ENCODE measurements around the gene WNT1. TPM values are rescaled to one million over a fixed set of nuclear protein-coding genes. Genes with fewer than 3 reads are reported as not detected.

Gene WNT1
- total RNA-seq, 2 donors from 2014 or later = not detected

DNA sequence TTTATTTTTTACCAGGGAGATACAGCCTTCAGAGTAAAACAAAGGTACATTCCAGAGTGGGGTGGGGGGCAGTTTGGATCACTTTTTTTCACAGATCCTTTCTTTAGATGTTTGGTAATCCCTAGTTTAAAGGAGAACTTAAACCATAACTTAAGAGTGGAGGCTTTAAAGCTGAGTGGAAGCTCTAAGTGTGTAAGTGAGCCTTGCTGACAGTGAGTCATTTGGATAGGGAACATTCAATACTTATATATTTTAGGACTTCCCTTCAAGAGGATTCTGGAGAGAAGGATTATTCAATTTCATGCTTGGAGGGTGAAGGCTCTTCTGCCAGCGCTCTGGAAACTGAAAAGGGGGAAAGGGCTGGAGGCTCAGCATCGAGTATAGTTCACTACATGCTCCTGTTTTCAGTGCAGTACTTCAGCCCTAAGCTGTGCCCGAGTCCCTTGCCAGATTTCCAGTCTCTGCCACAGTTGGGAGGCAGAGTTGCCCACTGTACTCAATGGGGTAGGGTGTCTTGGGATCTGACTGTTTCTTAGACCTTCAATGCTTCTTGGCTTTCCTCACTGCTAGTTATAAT is 32.1 kb downstream of the WNT1 start:
- WGBS, 2 donors = 77 to 83% methylated on average over 3 of the region's 3 CpGs

DNA sequence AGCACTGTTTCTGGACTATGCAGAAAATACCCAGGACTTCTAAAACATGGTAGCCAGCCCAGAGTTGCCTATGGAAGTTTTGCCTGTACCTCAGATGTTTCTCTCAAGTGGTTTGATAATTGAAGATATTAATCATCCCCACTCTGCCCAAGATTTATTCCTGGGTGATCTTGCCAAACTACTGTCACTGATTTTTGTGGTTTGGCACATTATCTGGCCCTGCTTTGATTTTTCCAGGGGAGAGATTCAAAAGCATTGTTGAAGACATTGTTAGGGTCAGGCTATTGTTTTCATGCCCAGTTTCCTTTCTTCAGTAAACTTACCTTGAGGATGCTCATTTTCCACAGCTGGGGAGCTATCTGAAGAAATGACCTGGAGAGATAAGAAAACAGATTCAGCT is 34.6 kb downstream of the WNT1 start:
- no peak for ATAC-seq
- intact Hi-C loops (cut with DNase I) = no loop called here
- H3K4me3 ChIP-seq = no peak overlapping the region
- no peak for TF ChIP-seq POLR2A (IDR thresholded peaks at IDR 0.05)
- TF ChIP-seq, protein P1, sequence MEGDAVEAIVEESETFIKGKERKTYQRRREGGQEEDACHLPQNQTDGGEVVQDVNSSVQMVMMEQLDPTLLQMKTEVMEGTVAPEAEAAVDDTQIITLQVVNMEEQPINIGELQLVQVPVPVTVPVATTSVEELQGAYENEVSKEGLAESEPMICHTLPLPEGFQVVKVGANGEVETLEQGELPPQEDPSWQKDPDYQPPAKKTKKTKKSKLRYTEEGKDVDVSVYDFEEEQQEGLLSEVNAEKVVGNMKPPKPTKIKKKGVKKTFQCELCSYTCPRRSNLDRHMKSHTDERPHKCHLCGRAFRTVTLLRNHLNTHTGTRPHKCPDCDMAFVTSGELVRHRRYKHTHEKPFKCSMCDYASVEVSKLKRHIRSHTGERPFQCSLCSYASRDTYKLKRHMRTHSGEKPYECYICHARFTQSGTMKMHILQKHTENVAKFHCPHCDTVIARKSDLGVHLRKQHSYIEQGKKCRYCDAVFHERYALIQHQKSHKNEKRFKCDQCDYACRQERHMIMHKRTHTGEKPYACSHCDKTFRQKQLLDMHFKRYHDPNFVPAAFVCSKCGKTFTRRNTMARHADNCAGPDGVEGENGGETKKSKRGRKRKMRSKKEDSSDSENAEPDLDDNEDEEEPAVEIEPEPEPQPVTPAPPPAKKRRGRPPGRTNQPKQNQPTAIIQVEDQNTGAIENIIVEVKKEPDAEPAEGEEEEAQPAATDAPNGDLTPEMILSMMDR (IDR thresholded peaks at IDR 0.05) = no peak
- no peak overlapping the region for H3K27ac ChIP-seq
- H3K27me3 ChIP-seq = no peaks in the 10 kb centered on the region
- peaks cover 14% of the 10 kb centered on the region for H3K4me1 ChIP-seq
- no peaks in the 10 kb centered on the region for H3K9me3 ChIP-seq
- peaks cover 0 to 4% of the 10 kb centered on the region in 2 donors for H3K36me3 ChIP-seq (replicated peaks in 1 of 2; ENCODE audit: insufficient read depth in 1 of 2, low read depth in 2 of 2)
- no peak for DNase-seq

More for the DNA sequence above, 32.1 kb downstream of the WNT1 start:
- no peak overlapping the region for H3K4me3 ChIP-seq
- H3K9me3 ChIP-seq = no peaks in the 10 kb centered on the region
- no peaks in the 10 kb centered on the region for H3K27me3 ChIP-seq
- DNase-seq = no peak
- ATAC-seq = no peak
- no peak overlapping the region for H3K27ac ChIP-seq
- peaks cover 0 to 6% of the 10 kb centered on the region in 2 donors for H3K36me3 ChIP-seq (replicated peaks in 1 of 2; ENCODE audit: insufficient read depth in 1 of 2, low read depth in 2 of 2)
- intact Hi-C loops (cut with DNase I) = no loop called here
- TF ChIP-seq, protein P1 (IDR thresholded peaks at IDR 0.05) = no peak
- TF ChIP-seq POLR2A (IDR thresholded peaks at IDR 0.05) = no peak
- peaks cover 7% of the 10 kb centered on the region for H3K4me1 ChIP-seq

DNA sequence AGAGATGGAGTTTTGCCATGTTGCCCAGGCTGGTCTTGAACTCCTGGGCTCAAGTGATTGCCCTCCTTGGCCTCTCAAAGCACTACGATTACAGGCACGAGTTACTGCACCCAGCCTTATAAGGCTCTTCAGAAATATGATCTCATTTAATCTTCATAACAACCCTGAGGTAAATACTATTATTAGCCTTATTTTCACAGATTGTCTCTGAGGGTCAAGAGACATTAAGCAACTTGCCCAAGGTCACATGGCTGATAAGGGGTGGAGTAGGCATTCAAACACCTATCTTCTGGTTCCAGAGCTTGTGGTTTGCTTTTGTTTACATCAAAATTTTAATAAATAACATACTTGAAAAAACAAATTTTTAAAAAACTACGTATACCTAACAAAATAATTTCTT is 35.3 kb downstream of the WNT1 start:
- no peaks in the 10 kb centered on the region for H3K27me3 ChIP-seq
- no peak for TF ChIP-seq POLR2A (IDR thresholded peaks at IDR 0.05)
- TF ChIP-seq, protein P1 (IDR thresholded peaks at IDR 0.05) = no peak
- H3K4me3 ChIP-seq = no peak overlapping the region
- H3K36me3 ChIP-seq (replicated peaks in 1 of 2; ENCODE audit: insufficient read depth in 1 of 2, low read depth in 2 of 2) = peaks cover 0 to 4% of the 10 kb centered on the region in 2 donors
- peaks cover 17% of the 10 kb centered on the region for H3K4me1 ChIP-seq
- no peak overlapping the region for H3K27ac ChIP-seq
- DNase-seq (no peak), ATAC-seq (no peak)
- no peaks in the 10 kb centered on the region for H3K9me3 ChIP-seq
- 86 to 88% methylated on average over 3 of the region's 3 CpGs for WGBS, 2 donors
- intact Hi-C loops (cut with DNase I) = no loop called here

DNA sequence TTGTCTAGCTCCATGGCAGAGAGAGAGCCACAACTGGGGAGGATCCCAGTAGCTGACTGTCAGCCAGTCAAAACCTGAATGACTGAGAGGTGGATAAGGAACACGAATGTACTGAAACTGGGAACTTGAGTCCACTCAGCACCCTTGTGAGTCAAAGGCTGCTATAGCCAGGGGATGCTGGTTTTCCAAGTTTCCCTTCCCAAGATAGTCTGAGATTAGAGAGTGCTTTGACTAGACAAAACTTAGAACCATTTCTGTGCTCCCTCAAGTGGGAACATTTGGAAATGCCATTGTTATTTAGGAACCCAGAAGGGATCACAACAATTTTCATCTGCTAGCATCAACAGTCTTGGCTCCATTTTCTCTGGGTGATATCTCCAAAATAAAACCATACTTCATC is 36.4 kb downstream of the WNT1 start:
- Histone ChIP-seq H3K4me3 (no peak overlapping the region), H3K27ac (no peak overlapping the region), H3K9me3 (no peaks in the 10 kb centered on the region), H3K36me3 (replicated peaks in 1 of 2; ENCODE audit: insufficient read depth in 1 of 2, low read depth in 2 of 2) (peaks cover 0 to 4% of the 10 kb centered on the region in 2 donors), H3K4me1 (peaks cover 20% of the 10 kb centered on the region), H3K27me3 (no peaks in the 10 kb centered on the region)
- 38 to 50% methylated on average over 1 of the region's 1 CpG for WGBS, 2 donors
- TF ChIP-seq, protein P1 (IDR thresholded peaks at IDR 0.05) = no peak
- TF ChIP-seq POLR2A (IDR thresholded peaks at IDR 0.05) = no peak
- no peak for ATAC-seq
- no peak for DNase-seq
- intact Hi-C loops (cut with DNase I) = no loop called here

DNA sequence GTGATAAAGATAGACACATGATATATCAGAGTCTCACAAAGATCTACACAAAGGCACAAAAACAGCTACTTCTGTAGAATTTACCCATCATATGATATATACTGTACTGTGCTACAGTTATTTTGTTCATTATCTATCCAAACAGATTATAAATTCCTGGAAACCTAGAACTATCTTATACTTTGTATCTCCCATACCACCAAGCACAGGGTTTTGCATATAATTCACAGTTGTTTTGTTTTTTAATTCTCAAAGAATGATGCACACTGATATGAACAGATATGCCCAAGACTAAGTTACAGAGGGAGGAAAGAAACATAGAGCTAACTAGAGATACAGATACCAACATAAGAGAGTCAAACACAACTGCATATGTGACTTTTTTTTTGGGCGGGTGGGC is 37.1 kb downstream of the WNT1 start:
- 85 to 88% methylated on average over 1 of the region's 1 CpG for WGBS, 2 donors
- intact Hi-C loops (cut with DNase I) = no loop called here
- Histone ChIP-seq H3K36me3 (replicated peaks in 1 of 2; ENCODE audit: insufficient read depth in 1 of 2, low read depth in 2 of 2) (peaks cover 0 to 3% of the 10 kb centered on the region in 2 donors), H3K27me3 (no peaks in the 10 kb centered on the region), H3K27ac (no peak overlapping the region), H3K9me3 (no peaks in the 10 kb centered on the region), H3K4me3 (no peak overlapping the region), H3K4me1 (peaks cover 20% of the 10 kb centered on the region)
- no peak for ATAC-seq
- no peak for DNase-seq
- TF ChIP-seq, protein P1 (IDR thresholded peaks at IDR 0.05) = no peak
- TF ChIP-seq POLR2A (IDR thresholded peaks at IDR 0.05) = no peak
